HFF-Myc (cell line): ENCODE results near the gene CEBPB.

ENCODE experiments used
- DNase-seq: peaks from one replicate; pipeline ENCODE4 v3.0.0-alpha.2; 2011; ENCODE audit warnings: low read depth; ENCODE audit errors: extremely low read depth
- H3K4me3 ChIP-seq: replicated peaks from 2 replicates; pipeline ENCODE4 v1.5.1; 2011; ENCODE audit warnings: low read depth, mild to moderate bottlenecking, control low read depth, low read length
- CTCF ChIP-seq: IDR thresholded peaks from 2 replicates; pipeline ENCODE4 v1.5.1; 2012; ENCODE audit warnings: mild to moderate bottlenecking, low read depth, low read length, control low read depth; ENCODE audit errors: missing control alignments

Gene CEBPB

GRCh38 chr20:50146214-50146613, 44.4 kb upstream of the CEBPB start:
- DNase-seq = no peak
- no peak overlapping the region for H3K4me3 ChIP-seq
- no peak for TF ChIP-seq CTCF

- no peak for TF ChIP-seq CTCF
- DNase-seq = no peak
- no peak overlapping the region for H3K4me3 ChIP-seq
Measured at GRCh38 chr20:50146732-50147662, 43.6 kb upstream of the CEBPB start.

- H3K4me3 ChIP-seq = no peak overlapping the region
- no peak for TF ChIP-seq CTCF
- DNase-seq = no peak
Measured at GRCh38 chr20:50149481-50150254, 41.0 kb upstream of the CEBPB start.

GRCh38 chr20:50151034-50151743, 39.4 kb upstream of the CEBPB start:
- no peak for TF ChIP-seq CTCF
- H3K4me3 ChIP-seq = peak overlapping the region; percentile 7; the same call in 1 of the 2 replicates
- DNase-seq = no peak

- DNase-seq = no peak
- H3K4me3 ChIP-seq = peak overlapping the region; percentile 94
- no peak for TF ChIP-seq CTCF
Measured at GRCh38 chr20:50152394-50153152, 38.1 kb upstream of the CEBPB start.

- TF ChIP-seq CTCF = no peak
- H3K4me3 ChIP-seq = peak overlapping the region; percentile 94
- DNase-seq = no peak
Measured at GRCh38 chr20:50153153-50153499, 37.5 kb upstream of the CEBPB start.
